ENCODE data around the gene SPINK6. TPM values are rescaled to one million over a fixed set of nuclear protein-coding genes. Genes with fewer than 3 reads are reported as not detected.

The SPINK6 gene
- total RNA-seq, 3 donors from 2014 or later, result not detected

GRCh38 chr5:148186248-148187003 lies 16.4 kb upstream of the SPINK6 start:
- no peak for DNase-seq (ENCODE audit: low spot score in 2 of 2)
- Histone ChIP-seq H3K4me3 (no peak overlapping the region), H3K27me3 (no peaks in the 10 kb centered on the region), H3K27ac (no peak overlapping the region), H3K4me1 (no peaks in the 10 kb centered on the region), H3K36me3 (no peaks in the 10 kb centered on the region), H3K9me3 (no peaks in the 10 kb centered on the region)
- no peak for TF ChIP-seq CTCF (IDR thresholded peaks at IDR 0.05)
- no peak for TF ChIP-seq POLR2A (IDR thresholded peaks at IDR 0.05)
- TF ChIP-seq POLR2AphosphoS5 (IDR thresholded peaks at IDR 0.05), result no peak
- intact Hi-C loops (cut with DNase I; ENCODE audit: low total_unique reads), result no loop called here

GRCh38 chr5:148191010-148191409 lies 11.8 kb upstream of the SPINK6 start:
- intact Hi-C loops (cut with DNase I; ENCODE audit: low total_unique reads), result no loop called here
- H3K27ac ChIP-seq, result no peak overlapping the region

GRCh38 chr5:148193202-148193601 lies 9.6 kb upstream of the SPINK6 start:
- no peak for TF ChIP-seq POLR2AphosphoS5 (IDR thresholded peaks at IDR 0.05)
- TF ChIP-seq POLR2A (IDR thresholded peaks at IDR 0.05), result no peak
- TF ChIP-seq CTCF (IDR thresholded peaks at IDR 0.05), result no peak
- Histone ChIP-seq H3K27me3 (no peaks in the 10 kb centered on the region), H3K4me3 (no peak overlapping the region), H3K36me3 (no peaks in the 10 kb centered on the region), H3K27ac (no peak overlapping the region), H3K9me3 (no peaks in the 10 kb centered on the region), H3K4me1 (no peaks in the 10 kb centered on the region)
- no peak for DNase-seq (ENCODE audit: low spot score in 2 of 2)
- intact Hi-C loops (cut with DNase I; ENCODE audit: low total_unique reads), result no loop called here

More at GRCh38 chr5:148191010-148191409, 11.8 kb upstream of the SPINK6 start:
- Histone ChIP-seq H3K9me3 (no peaks in the 10 kb centered on the region), H3K27me3 (no peaks in the 10 kb centered on the region), H3K4me1 (no peaks in the 10 kb centered on the region), H3K36me3 (no peaks in the 10 kb centered on the region), H3K4me3 (no peak overlapping the region)
- no peak for DNase-seq (ENCODE audit: low spot score in 2 of 2)
- TF ChIP-seq POLR2AphosphoS5 (IDR thresholded peaks at IDR 0.05) (no peak), CTCF (IDR thresholded peaks at IDR 0.05) (no peak), POLR2A (IDR thresholded peaks at IDR 0.05) (no peak)

- H3K36me3 ChIP-seq, result no peaks in the 10 kb centered on the region
These were observed 1.7 kb upstream of the SPINK6 start for GRCh38 chr5:148201151-148201550.

More at GRCh38 chr5:148201151-148201550, 1.7 kb upstream of the SPINK6 start:
- no peak overlapping the region for H3K27ac ChIP-seq
- intact Hi-C loops (cut with DNase I; ENCODE audit: low total_unique reads), result no loop called here
- H3K9me3 ChIP-seq, result no peaks in the 10 kb centered on the region
- H3K27me3 ChIP-seq, result no peaks in the 10 kb centered on the region
- TF ChIP-seq CTCF (IDR thresholded peaks at IDR 0.05) (no peak), POLR2AphosphoS5 (IDR thresholded peaks at IDR 0.05) (no peak), POLR2A (IDR thresholded peaks at IDR 0.05) (no peak)
- H3K4me1 ChIP-seq, result no peaks in the 10 kb centered on the region
- H3K4me3 ChIP-seq, result no peak overlapping the region
- no peak for DNase-seq (ENCODE audit: low spot score in 2 of 2)
